Panc1 (cell line): ENCODE results near the gene GPR55. TPM values are rescaled to one million over a fixed set of nuclear protein-coding genes. Genes with fewer than 3 reads are reported as not detected.

Experiments
- ATAC-seq: fragments of 200-7000 bp; cut with Tn5 transposase; 2 replicates; pipeline ENCODE4 v1.9.1; 2020; ENCODE audit warnings: mild to moderate bottlenecking, moderate library complexity
- BruUV-seq: library from RNA; stranded (reverse); fragments of 400-500 nt; replicated peaks from 2 replicates; lab custom pipeline; 2021; lab: Mats Ljungman, UMichigan
- CTCF ChIA-PET: fragments of 300-600 bp; sonication (Branson Sonifier 250); formaldehyde crosslinking; loops from one replicate; lab custom pipeline; 2022; ENCODE audit warnings: antibody characterized with exemption; lab: Charles Lee
- POLR2A ChIA-PET: fragments of 300-600 bp; sonication (Branson Sonifier 250); formaldehyde crosslinking; loops from one replicate; lab custom pipeline; 2022; ENCODE audit warnings: antibody characterized with exemption; lab: Charles Lee
- DNase-seq: peaks from one replicate; pipeline ENCODE4 v3.0.0-alpha.2; 2010; ENCODE audit warnings: low read depth, low spot score
- H3K27ac ChIP-seq: 2 replicates; pipeline ENCODE4 v1.5.1; 2011; ENCODE audit warnings: mild to moderate bottlenecking, low read length, inconsistent platforms
- H3K27me3 ChIP-seq: fragments of 200-500 bp; sonication (Bioruptor generic); 2 replicates; pipeline ENCODE4 v1.6.0; 2014; ENCODE audit warnings: low read length, inconsistent platforms; ENCODE audit not compliant: control insufficient read depth, insufficient read depth
- H3K36me3 ChIP-seq: fragments of 200-500 bp; sonication (Bioruptor generic); 2 replicates; pipeline ENCODE4 v1.5.1; 2014; ENCODE audit warnings: inconsistent platforms, mild to moderate bottlenecking, low read length, moderate library complexity; ENCODE audit not compliant: control insufficient read depth, insufficient read depth
- H3K4me1 ChIP-seq: 2 replicates; pipeline ENCODE4 v1.5.1; 2011; ENCODE audit warnings: inconsistent platforms, mild to moderate bottlenecking, low read length, moderate library complexity; ENCODE audit not compliant: control insufficient read depth, insufficient read depth
- H3K4me3 ChIP-seq, 2 experiments: 2 replicates each; pipeline ENCODE4 v1.5.1; 2011 to 2012; ENCODE audit warnings: low read depth in 2 of 2, low read length in 2 of 2, mild to moderate bottlenecking in 2 of 2, inconsistent platforms in 1 of 2, moderate library complexity in 1 of 2
- H3K9me3 ChIP-seq: fragments of 200-500 bp; sonication (Bioruptor generic); 2 replicates; pipeline ENCODE4 v1.5.1; 2014; ENCODE audit warnings: low read depth, mild to moderate bottlenecking, inconsistent platforms, low read length, moderate library complexity; ENCODE audit not compliant: control insufficient read depth, insufficient read depth
- POLR2AphosphoS5 ChIP-seq: IDR thresholded peaks from 2 replicates; pipeline ENCODE4 v1.6.1; 2012; ENCODE audit warnings: mild to moderate bottlenecking, low read depth, low read length, moderate library complexity
- SIN3A ChIP-seq: IDR thresholded peaks from 2 replicates; pipeline ENCODE4 v1.6.1; 2012; ENCODE audit warnings: low read depth, mild to moderate bottlenecking, low read length, moderate library complexity, borderline replicate concordance; ENCODE audit not compliant: insufficient read depth
- TCF7L2 ChIP-seq: IDR thresholded peaks from 2 replicates; pipeline ENCODE4 v1.6.1; 2011; ENCODE audit warnings: mild to moderate bottlenecking, low read depth, low read length, inconsistent platforms
- in situ Hi-C: cut with HindIII; loops from 2 replicates; pipeline ENCODE4 v1.10.0; 2016; ENCODE audit warnings: low sequenced_read_pairs, low pct_unique_long_range_greater_than_20kb
- intact Hi-C: fragments of 100-400 bp; cut with micrococcal nuclease; formaldehyde crosslinking; loops from one replicate; pipeline ENCODE4 v1.10.0; 2022; ENCODE audit not compliant: unreplicated experiment
- total RNA-seq: library from RNA; stranded (reverse); gene quantifications from one replicate; pipeline ENCODE4 v1.2.1, GENCODE V29; 2021; ENCODE audit not compliant: unreplicated experiment
- TF ChIP-seq, protein P1 (sequence below): fragments of 450-650 bp; IDR thresholded peaks from 2 replicates; pipeline ENCODE4 v1.5.1; 2017; ENCODE audit warnings: mild to moderate bottlenecking
- TF ChIP-seq, protein P2 (sequence below), 2 experiments: IDR thresholded peaks; 2 replicates each; pipeline ENCODE4 v1.6.1; 2011 to 2012; ENCODE audit warnings: low read depth in 2 of 2, control low read depth in 1 of 2, low read length in 1 of 2, mild to moderate bottlenecking in 1 of 2, moderate library complexity in 1 of 2; ENCODE audit not compliant: insufficient read depth in 1 of 2

The GPR55 gene
- total RNA-seq, 1 experiment from 2014 or later, result 0.08 TPM

DNA sequence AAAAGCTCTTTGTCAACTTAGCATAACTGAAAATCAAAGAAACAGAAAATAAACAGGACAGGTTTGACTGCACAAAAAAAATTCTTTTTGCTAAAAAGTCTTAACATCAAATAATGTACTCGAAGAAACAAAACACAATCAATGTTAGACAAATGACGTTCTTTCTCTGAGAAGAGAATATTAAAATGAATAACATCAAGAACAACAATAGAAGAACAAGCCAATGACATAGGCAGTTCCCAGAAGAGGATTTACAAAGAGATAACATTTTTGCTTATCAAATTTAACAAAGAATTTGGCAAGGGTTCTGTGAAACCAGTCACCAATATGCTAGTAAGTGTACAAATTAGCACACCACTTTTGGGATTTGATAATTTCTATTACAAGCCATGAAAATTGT is 5.8 kb downstream of the GPR55 start:
- H3K27ac ChIP-seq, result no peak overlapping the region
- H3K27me3 ChIP-seq, result peaks cover 12% of the 10 kb centered on the region
- H3K36me3 ChIP-seq, result no peaks in the 10 kb centered on the region
- H3K9me3 ChIP-seq, result no peaks in the 10 kb centered on the region
- ChIA-PET CTCF (no interaction called here), POLR2A (no interaction called here)
- TF ChIP-seq, protein P1, sequence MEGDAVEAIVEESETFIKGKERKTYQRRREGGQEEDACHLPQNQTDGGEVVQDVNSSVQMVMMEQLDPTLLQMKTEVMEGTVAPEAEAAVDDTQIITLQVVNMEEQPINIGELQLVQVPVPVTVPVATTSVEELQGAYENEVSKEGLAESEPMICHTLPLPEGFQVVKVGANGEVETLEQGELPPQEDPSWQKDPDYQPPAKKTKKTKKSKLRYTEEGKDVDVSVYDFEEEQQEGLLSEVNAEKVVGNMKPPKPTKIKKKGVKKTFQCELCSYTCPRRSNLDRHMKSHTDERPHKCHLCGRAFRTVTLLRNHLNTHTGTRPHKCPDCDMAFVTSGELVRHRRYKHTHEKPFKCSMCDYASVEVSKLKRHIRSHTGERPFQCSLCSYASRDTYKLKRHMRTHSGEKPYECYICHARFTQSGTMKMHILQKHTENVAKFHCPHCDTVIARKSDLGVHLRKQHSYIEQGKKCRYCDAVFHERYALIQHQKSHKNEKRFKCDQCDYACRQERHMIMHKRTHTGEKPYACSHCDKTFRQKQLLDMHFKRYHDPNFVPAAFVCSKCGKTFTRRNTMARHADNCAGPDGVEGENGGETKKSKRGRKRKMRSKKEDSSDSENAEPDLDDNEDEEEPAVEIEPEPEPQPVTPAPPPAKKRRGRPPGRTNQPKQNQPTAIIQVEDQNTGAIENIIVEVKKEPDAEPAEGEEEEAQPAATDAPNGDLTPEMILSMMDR, result no peak
- TF ChIP-seq TCF7L2, result no peak
- TF ChIP-seq POLR2AphosphoS5, result no peak
- H3K4me3 ChIP-seq, result no peak overlapping the region
- no peaks in the 10 kb centered on the region for H3K4me1 ChIP-seq
- no TSS peak for BruUV-seq
- DNase-seq (no peak), ATAC-seq (no peak)
- in situ Hi-C loops, result no loop called here
- intact Hi-C loops, result loop anchor here (5.0 kb wide), 1 partner anchor 68 kb away; no protein-coding TSS in a partner anchor

DNA sequence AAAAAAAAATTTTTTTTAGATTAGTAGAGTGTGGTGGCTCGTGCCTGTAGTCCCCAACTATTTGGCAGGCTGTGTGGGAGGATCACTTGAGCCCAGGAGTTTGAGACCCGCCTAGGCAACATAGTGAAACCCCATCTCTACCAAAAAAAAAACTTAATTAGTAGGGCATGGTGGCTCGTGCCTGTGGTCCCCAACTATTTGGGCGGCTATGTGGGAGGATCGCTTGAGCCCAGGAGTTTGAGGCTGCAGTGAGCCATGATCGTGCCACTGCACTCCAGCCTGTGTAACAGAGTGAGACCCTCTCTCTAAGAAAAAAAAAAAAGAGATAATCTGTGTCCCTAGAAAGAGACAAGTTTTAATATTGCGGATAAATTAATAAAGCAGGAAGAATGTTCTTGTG is 8.8 kb downstream of the GPR55 start:
- ATAC-seq, result no peak
- H3K4me1 ChIP-seq, result no peaks in the 10 kb centered on the region
- intact Hi-C loops (loop anchor here (5.0 kb wide), 1 partner anchor 71 kb away; no protein-coding TSS in a partner anchor), in situ Hi-C loops (no loop called here)
- BruUV-seq, result no TSS peak
- H3K9me3 ChIP-seq, result no peaks in the 10 kb centered on the region
- peaks cover 12% of the 10 kb centered on the region for H3K27me3 ChIP-seq
- ChIA-PET POLR2A (no interaction called here), CTCF (no interaction called here)
- H3K36me3 ChIP-seq, result no peaks in the 10 kb centered on the region
- H3K4me3 ChIP-seq, result no peak overlapping the region
- no peak for DNase-seq
- TF ChIP-seq TCF7L2 (no peak), POLR2AphosphoS5 (no peak), SIN3A (no peak)
- TF ChIP-seq, protein P1, result no peak
- TF ChIP-seq, protein P2, sequence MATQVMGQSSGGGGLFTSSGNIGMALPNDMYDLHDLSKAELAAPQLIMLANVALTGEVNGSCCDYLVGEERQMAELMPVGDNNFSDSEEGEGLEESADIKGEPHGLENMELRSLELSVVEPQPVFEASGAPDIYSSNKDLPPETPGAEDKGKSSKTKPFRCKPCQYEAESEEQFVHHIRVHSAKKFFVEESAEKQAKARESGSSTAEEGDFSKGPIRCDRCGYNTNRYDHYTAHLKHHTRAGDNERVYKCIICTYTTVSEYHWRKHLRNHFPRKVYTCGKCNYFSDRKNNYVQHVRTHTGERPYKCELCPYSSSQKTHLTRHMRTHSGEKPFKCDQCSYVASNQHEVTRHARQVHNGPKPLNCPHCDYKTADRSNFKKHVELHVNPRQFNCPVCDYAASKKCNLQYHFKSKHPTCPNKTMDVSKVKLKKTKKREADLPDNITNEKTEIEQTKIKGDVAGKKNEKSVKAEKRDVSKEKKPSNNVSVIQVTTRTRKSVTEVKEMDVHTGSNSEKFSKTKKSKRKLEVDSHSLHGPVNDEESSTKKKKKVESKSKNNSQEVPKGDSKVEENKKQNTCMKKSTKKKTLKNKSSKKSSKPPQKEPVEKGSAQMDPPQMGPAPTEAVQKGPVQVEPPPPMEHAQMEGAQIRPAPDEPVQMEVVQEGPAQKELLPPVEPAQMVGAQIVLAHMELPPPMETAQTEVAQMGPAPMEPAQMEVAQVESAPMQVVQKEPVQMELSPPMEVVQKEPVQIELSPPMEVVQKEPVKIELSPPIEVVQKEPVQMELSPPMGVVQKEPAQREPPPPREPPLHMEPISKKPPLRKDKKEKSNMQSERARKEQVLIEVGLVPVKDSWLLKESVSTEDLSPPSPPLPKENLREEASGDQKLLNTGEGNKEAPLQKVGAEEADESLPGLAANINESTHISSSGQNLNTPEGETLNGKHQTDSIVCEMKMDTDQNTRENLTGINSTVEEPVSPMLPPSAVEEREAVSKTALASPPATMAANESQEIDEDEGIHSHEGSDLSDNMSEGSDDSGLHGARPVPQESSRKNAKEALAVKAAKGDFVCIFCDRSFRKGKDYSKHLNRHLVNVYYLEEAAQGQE (IDR thresholded peaks at IDR 0.05; ENCODE audit: insufficient read depth in 1 of 2, low read depth in 2 of 2, low read length in 1 of 2), result no peak
- H3K27ac ChIP-seq, result no peak overlapping the region
